ENCODE measurements around the gene ADGRD2. TPM values are rescaled to one million over a fixed set of nuclear protein-coding genes. Genes with fewer than 3 reads are reported as not detected.

ADGRD2 gene
- total and polyA plus RNA-seq, 10 donors = 0.15 to 0.50 (median 0.25) TPM; not detected in 5

DNA sequence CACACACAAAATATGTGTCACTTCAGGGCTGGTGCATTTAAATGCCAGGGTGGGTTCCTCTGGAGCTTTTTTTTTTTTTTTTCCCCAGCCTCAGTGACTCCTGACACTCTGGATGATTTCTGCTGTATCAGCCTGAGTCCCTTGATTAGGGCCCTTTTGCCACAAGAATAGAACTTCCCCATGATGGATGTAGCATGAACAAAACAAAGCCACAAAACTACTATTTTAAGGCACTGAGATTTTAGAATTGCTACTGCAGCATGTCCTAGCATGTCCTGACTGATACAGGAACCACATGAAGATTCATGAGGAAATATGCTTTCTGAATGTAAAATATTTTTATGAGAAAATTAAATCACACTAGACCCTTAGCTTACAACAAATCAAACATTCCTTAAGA, 13.9 kb upstream of the ADGRD2 start:
- H3K36me3 ChIP-seq = no peaks in the 10 kb centered on the region
- no peak overlapping the region for H3K27ac ChIP-seq
- intact Hi-C loops (cut with DNase I; ENCODE audit: low total_unique reads) = no loop called here
- peaks cover 0 to 21% (median 0%) of the 10 kb centered on the region in 7 donors for H3K27me3 ChIP-seq (replicated peaks in 1 of 7)
- no peak for TF ChIP-seq POLR2A (IDR thresholded peaks at IDR 0.05)
- TF ChIP-seq, protein P1, sequence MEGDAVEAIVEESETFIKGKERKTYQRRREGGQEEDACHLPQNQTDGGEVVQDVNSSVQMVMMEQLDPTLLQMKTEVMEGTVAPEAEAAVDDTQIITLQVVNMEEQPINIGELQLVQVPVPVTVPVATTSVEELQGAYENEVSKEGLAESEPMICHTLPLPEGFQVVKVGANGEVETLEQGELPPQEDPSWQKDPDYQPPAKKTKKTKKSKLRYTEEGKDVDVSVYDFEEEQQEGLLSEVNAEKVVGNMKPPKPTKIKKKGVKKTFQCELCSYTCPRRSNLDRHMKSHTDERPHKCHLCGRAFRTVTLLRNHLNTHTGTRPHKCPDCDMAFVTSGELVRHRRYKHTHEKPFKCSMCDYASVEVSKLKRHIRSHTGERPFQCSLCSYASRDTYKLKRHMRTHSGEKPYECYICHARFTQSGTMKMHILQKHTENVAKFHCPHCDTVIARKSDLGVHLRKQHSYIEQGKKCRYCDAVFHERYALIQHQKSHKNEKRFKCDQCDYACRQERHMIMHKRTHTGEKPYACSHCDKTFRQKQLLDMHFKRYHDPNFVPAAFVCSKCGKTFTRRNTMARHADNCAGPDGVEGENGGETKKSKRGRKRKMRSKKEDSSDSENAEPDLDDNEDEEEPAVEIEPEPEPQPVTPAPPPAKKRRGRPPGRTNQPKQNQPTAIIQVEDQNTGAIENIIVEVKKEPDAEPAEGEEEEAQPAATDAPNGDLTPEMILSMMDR (IDR thresholded peaks at IDR 0.05 in 8 of 11, conservative IDR thresholded peaks at IDR 0.05 in 3 of 11) = no peak
- TF ChIP-seq POLR2AphosphoS5 (IDR thresholded peaks at IDR 0.05) = no peak
- no peak for DNase-seq
- H3K4me1 ChIP-seq = no peaks in the 10 kb centered on the region
- H3K9me3 ChIP-seq = peaks cover 0 to 8% (median 5%) of the 10 kb centered on the region in 8 donors
- no peak overlapping the region for H3K4me3 ChIP-seq

DNA sequence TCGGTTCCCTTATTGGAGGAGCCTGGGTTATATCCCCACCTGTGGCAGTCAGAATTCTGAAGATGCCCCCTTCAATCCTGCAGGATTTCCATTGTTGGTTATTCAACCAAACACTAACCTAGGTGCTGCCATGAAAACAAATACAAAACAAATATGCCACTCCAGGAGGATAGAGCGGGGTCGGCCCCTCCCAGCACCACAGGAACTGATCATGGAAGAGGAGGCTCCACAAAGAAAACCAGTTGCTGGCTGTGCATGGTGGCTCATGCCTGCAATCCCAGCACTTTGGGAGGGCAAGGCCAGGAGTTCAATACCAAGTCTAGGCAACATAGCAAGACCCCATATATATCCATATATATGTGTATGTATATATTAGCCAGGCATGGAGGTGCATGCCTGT, 13.2 kb upstream of the ADGRD2 start:
- Histone ChIP-seq H3K9me3 (peaks cover 0 to 10% (median 6%) of the 10 kb centered on the region in 8 donors), H3K4me1 (no peaks in the 10 kb centered on the region), H3K27ac (no peak overlapping the region), H3K36me3 (no peaks in the 10 kb centered on the region), H3K4me3 (no peak overlapping the region), H3K27me3 (replicated peaks in 1 of 7) (peaks cover 0 to 24% (median 0%) of the 10 kb centered on the region in 7 donors)
- peak; percentile 28 for DNase-seq
- intact Hi-C loops (cut with DNase I; ENCODE audit: low total_unique reads) = no loop called here
- TF ChIP-seq, protein P1 (IDR thresholded peaks at IDR 0.05 in 8 of 11, conservative IDR thresholded peaks at IDR 0.05 in 3 of 11) = no peak
- TF ChIP-seq POLR2A (IDR thresholded peaks at IDR 0.05) = no peak
- no peak for TF ChIP-seq POLR2AphosphoS5 (IDR thresholded peaks at IDR 0.05)
- 85 to 99% (median 96%) methylated on average over 3 of the region's 3 CpGs for WGBS, 5 donors

DNA sequence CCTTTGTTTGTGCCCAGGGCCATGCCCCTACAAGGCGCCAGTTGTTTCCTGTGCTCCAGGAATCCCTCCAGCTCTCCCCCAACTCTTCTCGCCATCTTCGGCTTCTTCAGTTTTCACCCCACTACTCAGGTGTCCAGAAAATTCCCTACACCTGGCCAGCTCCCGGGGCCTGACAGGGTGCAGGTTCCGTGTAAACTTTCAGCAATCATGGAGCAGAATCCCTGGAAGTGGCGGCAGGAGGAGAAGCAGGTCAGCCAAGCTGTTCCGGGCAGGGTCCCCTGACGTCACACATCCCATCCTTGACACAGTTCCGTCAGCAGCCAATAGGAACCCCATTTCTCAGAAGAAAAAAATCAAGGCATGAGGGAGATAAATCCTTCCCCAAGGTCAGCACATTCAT, 12.2 kb upstream of the ADGRD2 start:
- peaks cover 0 to 16% (median 12%) of the 10 kb centered on the region in 8 donors for H3K9me3 ChIP-seq
- DNase-seq = peak; percentile 59
- intact Hi-C loops (cut with DNase I; ENCODE audit: low total_unique reads) = no loop called here
- 82 to 91% (median 89%) methylated on average over 9 of the region's 9 CpGs for WGBS, 5 donors
- no peaks in the 10 kb centered on the region for H3K4me1 ChIP-seq
- H3K27me3 ChIP-seq (replicated peaks in 1 of 7) = peaks cover 0 to 24% (median 0%) of the 10 kb centered on the region in 7 donors
- H3K4me3 ChIP-seq = no peak overlapping the region
- H3K36me3 ChIP-seq = no peaks in the 10 kb centered on the region
- H3K27ac ChIP-seq = no peak overlapping the region
- TF ChIP-seq POLR2A (IDR thresholded peaks at IDR 0.05) = no peak
- no peak for TF ChIP-seq POLR2AphosphoS5 (IDR thresholded peaks at IDR 0.05)
- TF ChIP-seq, protein P1 (IDR thresholded peaks at IDR 0.05 in 8 of 11, conservative IDR thresholded peaks at IDR 0.05 in 3 of 11) = no peak

DNA sequence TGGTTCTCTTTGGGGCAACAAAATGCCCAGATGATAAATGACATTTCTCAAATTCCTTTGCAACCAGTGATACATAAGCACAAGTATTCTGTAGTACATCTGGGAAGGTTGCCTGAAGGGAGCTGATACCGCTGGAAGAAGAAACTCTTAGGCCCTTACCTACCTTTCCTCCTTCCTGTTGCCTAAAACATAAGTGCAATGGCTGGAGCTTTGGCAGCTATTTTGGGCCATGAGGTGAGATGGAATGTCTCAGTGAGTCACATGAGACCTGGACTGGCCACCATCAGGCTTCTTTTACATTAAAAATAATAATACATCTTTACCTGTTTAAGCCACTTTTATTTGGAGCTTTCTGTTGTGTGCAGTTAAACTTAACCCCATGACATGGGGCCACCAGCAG, 11.2 kb upstream of the ADGRD2 start:
- WGBS, 5 donors = 78 to 96% (median 88%) methylated on average over 1 of the region's 1 CpG
- DNase-seq = peak; percentile 0

More for the DNA sequence above, 11.2 kb upstream of the ADGRD2 start:
- peaks cover 0 to 16% (median 12%) of the 10 kb centered on the region in 8 donors for H3K9me3 ChIP-seq
- H3K27me3 ChIP-seq (replicated peaks in 1 of 7) = peaks cover 0 to 24% (median 0%) of the 10 kb centered on the region in 7 donors
- H3K4me1 ChIP-seq = no peaks in the 10 kb centered on the region
- intact Hi-C loops (cut with DNase I; ENCODE audit: low total_unique reads) = no loop called here
- no peaks in the 10 kb centered on the region for H3K36me3 ChIP-seq
- H3K27ac ChIP-seq = no peak overlapping the region
- no peak overlapping the region for H3K4me3 ChIP-seq
- TF ChIP-seq, protein P1 (IDR thresholded peaks at IDR 0.05 in 8 of 11, conservative IDR thresholded peaks at IDR 0.05 in 3 of 11) = no peak
- no peak for TF ChIP-seq POLR2AphosphoS5 (IDR thresholded peaks at IDR 0.05)
- TF ChIP-seq POLR2A (IDR thresholded peaks at IDR 0.05) = no peak
